H1 (cell line): ENCODE measurements around the gene ELL. TPM values are rescaled to one million over a fixed set of nuclear protein-coding genes. Genes with fewer than 3 reads are reported as not detected.

Experiments
- CTCF ChIA-PET: fragments of 300-600 bp; sonication (Branson Sonifier 250); formaldehyde crosslinking; loops from one replicate; lab custom pipeline; 2021; ENCODE audit not compliant: partially characterized antibody; lab: Charles Lee
- POLR2A ChIA-PET: fragments of 300-600 bp; sonication (Branson Sonifier 250); formaldehyde crosslinking; loops from one replicate; lab custom pipeline; 2021; ENCODE audit warnings: inconsistent platforms; ENCODE audit not compliant: partially characterized antibody; lab: Charles Lee
- DNase-seq, 2 experiments: peaks; one replicate each; pipeline versions ENCODE4 v3.0.0 to v3.0.0-alpha.2; 2010 to 2022; ENCODE audit warnings: low spot score in 2 of 2, low read depth in 1 of 2, mixed read lengths in 1 of 2
- FAIRE-seq: peaks from 2 replicates; lab custom pipeline; 2011; peaks lifted over from hg19 to GRCh38; lab: Jason Lieb, UNC
- H2AFZ ChIP-seq: 2 replicates; pipeline ENCODE4 v1.8.1; 2012; ENCODE audit warnings: low read length, inconsistent platforms
- H2AK5ac ChIP-seq: 2 replicates; pipeline ENCODE4 v1.6.1; 2013; ENCODE audit warnings: low read depth, low read length
- H2BK120ac ChIP-seq: replicated peaks from 2 replicates; pipeline ENCODE3; 2013; ENCODE audit warnings: low read depth, low read length, inconsistent platforms
- H2BK12ac ChIP-seq: 2 replicates; pipeline ENCODE4 v1.6.1; 2013; ENCODE audit warnings: low read depth, low read length
- H2BK15ac ChIP-seq: 2 replicates; pipeline ENCODE4 v1.6.1; 2013; ENCODE audit warnings: low read length
- H2BK20ac ChIP-seq: 2 replicates; pipeline ENCODE4 v1.6.1; 2013; ENCODE audit warnings: low read length
- H2BK5ac ChIP-seq: 2 replicates; pipeline ENCODE4 v1.6.1; 2013; ENCODE audit warnings: low read depth, low read length
- H3K14ac ChIP-seq: 2 replicates; pipeline ENCODE4 v1.6.1; 2013; ENCODE audit warnings: inconsistent platforms; ENCODE audit not compliant: insufficient read length
- H3K18ac ChIP-seq: 2 replicates; pipeline ENCODE4 v1.6.1; 2013; ENCODE audit warnings: low read length; ENCODE audit errors: extremely low read depth
- H3K23ac ChIP-seq: 2 replicates; pipeline ENCODE4 v1.6.1; 2013; ENCODE audit warnings: inconsistent platforms; ENCODE audit not compliant: insufficient read length
- H3K23me2 ChIP-seq: 2 replicates; pipeline ENCODE4 v1.6.1; 2013; ENCODE audit warnings: low read depth, low read length
- H3K27ac ChIP-seq: 2 replicates; pipeline ENCODE4 v1.6.1; 2011; ENCODE audit warnings: low read depth, low read length, inconsistent platforms
- H3K27me3 ChIP-seq, 4 experiments: replicated peaks in 1 of 4; 1 replicate in 1 of 4; 2 replicates in 3 of 4; pipeline versions ENCODE4 v1.6.1 to v1.8.1; 2011 to 2013; ENCODE audit warnings: low read length in 3 of 4, mild to moderate bottlenecking in 3 of 4, inconsistent platforms in 2 of 4, mixed read lengths in 2 of 4, moderate library complexity in 1 of 4; ENCODE audit not compliant: control insufficient read depth in 3 of 4, insufficient read depth in 3 of 4; ENCODE audit errors: extremely low read depth in 1 of 4
- H3K36me3 ChIP-seq, 4 experiments: 2 replicates each; pipeline versions ENCODE4 v1.6.1 to v1.8.1; 2011 to 2013; ENCODE audit warnings: mild to moderate bottlenecking in 4 of 4, low read length in 3 of 4, moderate library complexity in 2 of 4, control low read depth in 1 of 4, inconsistent platforms in 1 of 4; ENCODE audit not compliant: insufficient read depth in 4 of 4, control insufficient read depth in 2 of 4
- H3K4ac ChIP-seq: replicated peaks from 2 replicates; pipeline ENCODE3; 2013; ENCODE audit warnings: low read length, low read depth, mixed read lengths, inconsistent platforms; ENCODE audit not compliant: insufficient read length
- H3K4me1 ChIP-seq, 4 experiments: replicated peaks in 1 of 4; 1 replicate in 1 of 4; 2 replicates in 3 of 4; pipeline versions ENCODE4 v1.6.1 to v1.8.1; 2011 to 2013; ENCODE audit warnings: low read length in 3 of 4, inconsistent platforms in 2 of 4, mixed read lengths in 1 of 4; ENCODE audit not compliant: insufficient read depth in 4 of 4, control insufficient read depth in 3 of 4
- H3K4me2 ChIP-seq, 2 experiments: 2 replicates each; pipeline versions ENCODE4 v1.6.1 to v1.8.1; 2011 to 2013; ENCODE audit warnings: low read depth in 2 of 2, low read length in 2 of 2, control low read depth in 1 of 2, inconsistent platforms in 1 of 2, mild to moderate bottlenecking in 1 of 2; ENCODE audit not compliant: insufficient read depth in 1 of 2
- H3K4me3 ChIP-seq, 4 experiments: fragments of 200-600, 300-600 bp in 1 of 4; sonication (generic), shearing (Covaris generic), sonication (Bioruptor Twin) in 1 of 4; 2 replicates each; pipeline versions ENCODE4 v1.5.1 to v1.8.1; 2011 to 2016; ENCODE audit warnings: low read length in 4 of 4, low read depth in 3 of 4, control low read depth in 2 of 4, inconsistent platforms in 2 of 4, mild to moderate bottlenecking in 2 of 4, mixed read lengths in 1 of 4, moderate library complexity in 1 of 4; ENCODE audit not compliant: insufficient read depth in 2 of 4; ENCODE audit errors: extremely low read depth in 1 of 4
- H3K56ac ChIP-seq: replicated peaks from 2 replicates; pipeline ENCODE3; 2013; ENCODE audit warnings: low read depth, mild to moderate bottlenecking, mixed read lengths, low read length, inconsistent platforms; ENCODE audit not compliant: insufficient read length
- H3K79me1 ChIP-seq: 2 replicates; pipeline ENCODE4 v1.6.1; 2013; ENCODE audit warnings: low read depth, low read length, control low read depth
- H3K79me2 ChIP-seq, 2 experiments: 2 replicates each; pipeline versions ENCODE4 v1.6.1 to v1.8.1; 2012 to 2013; ENCODE audit warnings: low read length in 2 of 2, mild to moderate bottlenecking in 2 of 2, inconsistent platforms in 1 of 2; ENCODE audit not compliant: insufficient read depth in 2 of 2, control insufficient read depth in 1 of 2
- H3K9ac ChIP-seq, 4 experiments: replicated peaks in 1 of 4; 1 replicate in 1 of 4; 2 replicates in 3 of 4; pipeline versions ENCODE4 v1.6.1 to v1.8.1; 2011 to 2013; ENCODE audit warnings: low read depth in 3 of 4, low read length in 3 of 4, control low read depth in 2 of 4, mild to moderate bottlenecking in 2 of 4, moderate library complexity in 2 of 4, inconsistent platforms in 1 of 4; ENCODE audit errors: extremely low read depth in 1 of 4
- H3K9me3 ChIP-seq, 2 experiments: 2 replicates each; pipeline versions ENCODE4 v1.6.1 to v1.8.1; 2012 to 2013; ENCODE audit warnings: mild to moderate bottlenecking in 2 of 2, moderate library complexity in 2 of 2, control low read depth in 1 of 2, inconsistent platforms in 1 of 2, low read depth in 1 of 2, low read length in 1 of 2, mixed read lengths in 1 of 2; ENCODE audit not compliant: insufficient read depth in 2 of 2
- H4K20me1 ChIP-seq, 2 experiments: replicated peaks in 1 of 2; 2 replicates each; pipeline versions ENCODE3 to v1.8.1; 2011 to 2013; ENCODE audit warnings: inconsistent platforms in 2 of 2, low read length in 2 of 2, mild to moderate bottlenecking in 1 of 2; ENCODE audit not compliant: insufficient read depth in 2 of 2, control insufficient read depth in 1 of 2
- H4K5ac ChIP-seq: 2 replicates; pipeline ENCODE4 v1.6.1; 2013; ENCODE audit warnings: low read length, low read depth, mixed read lengths, inconsistent platforms; ENCODE audit not compliant: insufficient read length
- H4K8ac ChIP-seq: 2 replicates; pipeline ENCODE4 v1.8.0; 2013; ENCODE audit warnings: mild to moderate bottlenecking, moderate library complexity, low read length, inconsistent platforms; ENCODE audit not compliant: insufficient read depth; ENCODE audit errors: extremely low read depth
- H4K91ac ChIP-seq: replicated peaks from 2 replicates; pipeline ENCODE3; 2013; ENCODE audit warnings: low read length, mixed read lengths, inconsistent platforms; ENCODE audit not compliant: insufficient read length
- CREB1 ChIP-seq: IDR thresholded peaks from 2 replicates; pipeline ENCODE4 v1.6.1; 2012; ENCODE audit warnings: inconsistent platforms
- GABPA ChIP-seq: IDR thresholded peaks from 2 replicates; pipeline ENCODE4 v1.6.1; 2011; ENCODE audit warnings: mild to moderate bottlenecking, low read length, moderate library complexity, borderline replicate concordance; ENCODE audit not compliant: insufficient read depth
- WGBS, 2 experiments: shearing (Covaris generic) in 1 of 2; methylation state at CpG; one replicate each; pipeline versions ENCODE4 v1.1.6 to v1.1.7; 2013 to 2015; ENCODE audit warnings: low lambda C conversion rate in 2 of 2, mixed read lengths in 2 of 2, inconsistent platforms in 1 of 2, low coverage in 1 of 2, missing lambda C conversion rate in 1 of 2; ENCODE audit not compliant: insufficient replicate concordance in 2 of 2, insufficient coverage in 1 of 2, insufficient read length in 1 of 2; ENCODE audit errors: extremely low coverage in 1 of 2, missing lambda C conversion rate in 1 of 2; 5-methylcytosine and 5-hydroxymethylcytosine counted together
- polyA plus RNA-seq, 7 experiments: library from polyadenylated mRNA; depleted of rRNA in 3 of 7; stranded (reverse) in 5 of 7; unstranded in 2 of 7; fragments of >200 nt in 5 of 7; fragments of 200-250 nt in 2 of 7; gene quantifications; 1 replicate in 5 of 7; 2 replicates in 1 of 7; 4 replicates in 1 of 7; pipeline versions ENCODE4 v1.2.1 to v1.2.3, GENCODE V29; 2011 to 2013; ENCODE audit warnings: missing spikeins in 2 of 7, mixed read lengths in 2 of 7
- total RNA-seq: library from RNA; stranded (reverse); fragmentation: NEBNext Ultra II Directional; extraction: Animal tissue kit (Norgen Biotek cat#: 25700); gene quantifications from 2 replicates; pipeline ENCODE4 v1.2.1, GENCODE V29; 2021
- TF ChIP-seq, protein P1 (sequence below): IDR thresholded peaks from 2 replicates; pipeline ENCODE4 v1.6.1; 2012; ENCODE audit warnings: inconsistent platforms

ELL gene
- total and polyA plus RNA-seq, 2 of the 8 experiments (the other 6 are each of a cell fraction or from before 2014, with no cell fraction given), result 5.2 to 10.5 TPM

DNA sequence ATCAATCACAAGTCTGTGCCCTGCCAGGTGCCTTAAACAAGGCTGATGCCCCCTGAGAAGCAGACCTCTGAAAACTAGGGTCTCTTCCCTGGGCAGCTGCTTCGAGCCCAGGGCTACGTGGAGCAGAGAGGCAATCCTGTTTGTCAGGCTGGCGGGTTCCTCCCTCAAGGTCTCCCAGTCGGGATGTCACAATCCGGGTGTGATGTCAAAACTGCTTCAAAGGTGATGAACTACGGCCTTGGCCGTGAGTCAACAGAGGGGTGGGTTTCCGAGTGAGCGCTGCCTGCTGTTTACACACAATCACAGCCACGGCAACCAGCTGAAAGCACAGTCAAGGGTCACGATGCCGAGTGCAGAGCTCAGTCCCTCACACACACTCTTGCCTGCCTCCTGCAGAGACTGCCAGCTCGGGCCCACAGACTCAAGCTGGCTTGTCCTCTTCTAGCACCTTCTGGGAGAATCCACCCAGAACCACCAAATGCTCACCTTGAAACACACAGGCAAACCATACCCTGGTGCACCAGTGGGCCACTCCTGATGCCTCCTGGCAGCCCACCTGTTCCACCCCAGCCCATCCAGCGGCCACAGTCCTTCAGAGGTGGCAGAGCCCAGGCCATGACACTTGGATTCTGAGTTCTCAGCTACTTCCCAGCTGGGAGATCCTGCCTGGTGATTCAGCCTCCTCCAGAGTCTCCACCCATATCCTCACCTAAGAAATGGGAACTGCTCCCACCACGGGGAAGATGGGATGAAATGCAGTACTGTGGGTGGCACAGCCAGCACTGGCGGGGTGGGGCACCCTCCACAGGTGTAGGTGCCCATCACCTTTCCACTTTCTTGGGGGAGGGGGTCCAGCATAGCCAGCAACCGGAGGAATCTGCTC lies 6.8 kb downstream of the ELL start:
- Histone ChIP-seq H3K79me1 (peaks cover 26% of the 10 kb centered on the region), H3K27me3 (no peaks in the 10 kb centered on the region), H3K56ac (no peak overlapping the region), H3K14ac (no peak overlapping the region), H3K4me3 (no peak overlapping the region), H2BK20ac (no peak overlapping the region), H3K4ac (no peak overlapping the region), H3K4me1 (peaks cover 0 to 3% (median 1%) of the 10 kb centered on the region in 4 experiments; a peak in 4 of 7 replicates), H3K9me3 (no peaks in the 10 kb centered on the region), H3K18ac (no peak overlapping the region), H4K91ac (no peak overlapping the region), H4K5ac (no peak overlapping the region), H3K27ac (0 out of 2 replicates have a peak overlapping the region, but pooled peaks have one; percentile 8), H3K4me2 (no peak overlapping the region), H2AFZ (no peak overlapping the region), H3K23ac (no peak overlapping the region), H4K8ac (no peak overlapping the region), H4K20me1 (peaks cover 16 to 33% of the 10 kb centered on the region in 2 experiments), H2BK15ac (no peak overlapping the region), H2BK12ac (no peak overlapping the region), H3K9ac (peak overlapping the region in 1 of 4 experiments; percentile 10; a peak in 2 of 7 replicates), H3K79me2 (peaks cover 0 to 68% of the 10 kb centered on the region in 2 experiments; a peak in 2 of 4 replicates), H2BK5ac (no peak overlapping the region; the same call in 1 of the 2 replicates), H2AK5ac (no peak overlapping the region), H2BK120ac (no peak overlapping the region), H3K36me3 (no peaks in the 10 kb centered on the region), H3K23me2 (no peaks in the 10 kb centered on the region)
- TF ChIP-seq CREB1, result 0 out of 2 replicates have a peak, but pooled peaks have one; percentile 37
- no peak for TF ChIP-seq GABPA
- TF ChIP-seq, protein P1, sequence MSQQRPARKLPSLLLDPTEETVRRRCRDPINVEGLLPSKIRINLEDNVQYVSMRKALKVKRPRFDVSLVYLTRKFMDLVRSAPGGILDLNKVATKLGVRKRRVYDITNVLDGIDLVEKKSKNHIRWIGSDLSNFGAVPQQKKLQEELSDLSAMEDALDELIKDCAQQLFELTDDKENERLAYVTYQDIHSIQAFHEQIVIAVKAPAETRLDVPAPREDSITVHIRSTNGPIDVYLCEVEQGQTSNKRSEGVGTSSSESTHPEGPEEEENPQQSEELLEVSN, result no peak
- no peak for DNase-seq
- WGBS, 2 experiments, result 89% methylated on average over 17 of the region's 17 CpGs; no CpG with 5 or more reads in 1 of the 2 experiments
- ChIA-PET POLR2A (interaction anchor here (1.0 kb wide), 1 partner anchor 13 kb away, joined by 3 read pairs; no protein-coding TSS in a partner anchor), CTCF (interaction anchor here (1.2 to 32.9 kb wide), 3 partner anchors 8 to 45 kb away, joined by 3 to 458 read pairs (median 14); no protein-coding TSS in a partner anchor)
- no peak for FAIRE-seq
